NK-92 treated with Interleukin-12 subunit alpha and Interleukin-12 subunit beta, amount 100 ng/mL, for 24 hours (cell line): Measurements from ENCODE around the gene EEF2.

Experiments used
- DNase-seq: peaks from one replicate; lab custom pipeline; 2025; lab: John Stamatoyannopoulos, UW

EEF2 gene

GRCh38 chr19:3984908-3985642 is at the start of gene EEF2:
Gene EEF2, minus strand, starts transcription at chr19:3985463. Its CDS starts 83 bp downstream, at chr19:3985380.
- DNase-seq: peak; percentile 85

- no peak for DNase-seq
Observed at GRCh38 chr19:4034048-4035017, 49.1 kb upstream of the EEF2 start.

GRCh38 chr19:4033028-4033956 is 48.0 kb upstream of the EEF2 start:
- DNase-seq: no peak

- no peak for DNase-seq
Observed at GRCh38 chr19:4032436-4032835, 47.2 kb upstream of the EEF2 start.

- no peak for DNase-seq
Observed at GRCh38 chr19:4031420-4031819, 46.2 kb upstream of the EEF2 start.

GRCh38 chr19:4030981-4031380 is 45.7 kb upstream of the EEF2 start:
- no peak for DNase-seq

- DNase-seq: no peak
Observed at GRCh38 chr19:4030552-4030951, 45.3 kb upstream of the EEF2 start.

GRCh38 chr19:4029247-4029614 is 44.0 kb upstream of the EEF2 start:
- no peak for DNase-seq

- no peak for DNase-seq
Observed at GRCh38 chr19:4028334-4029246, 43.3 kb upstream of the EEF2 start.

- no peak for DNase-seq
Observed at GRCh38 chr19:4027146-4027545, 41.9 kb upstream of the EEF2 start.

GRCh38 chr19:4025317-4025716 is 40.1 kb upstream of the EEF2 start:
- DNase-seq: no peak

GRCh38 chr19:4023600-4024398 is 38.5 kb upstream of the EEF2 start:
- no peak for DNase-seq

GRCh38 chr19:4019578-4019977 is 34.3 kb upstream of the EEF2 start:
- no peak for DNase-seq

- DNase-seq: no peak
Observed at GRCh38 chr19:4018775-4019504, 33.7 kb upstream of the EEF2 start.

GRCh38 chr19:4018140-4018613 is 32.9 kb upstream of the EEF2 start:
- DNase-seq: no peak

- DNase-seq: no peak
Observed at GRCh38 chr19:4016903-4017638, 31.8 kb upstream of the EEF2 start.

- DNase-seq: no peak
Observed at GRCh38 chr19:4016486-4016885, 31.2 kb upstream of the EEF2 start.

GRCh38 chr19:4015705-4016402 is 30.6 kb upstream of the EEF2 start:
- no peak for DNase-seq
